Esophagus squamous epithelium (tissue), 5 donors: ENCODE results near the gene DCUN1D1. TPM values are rescaled to one million over a fixed set of nuclear protein-coding genes. Genes with fewer than 3 reads are reported as not detected.

Experiments
- DNase-seq: peaks from one replicate; lab custom pipeline; 2025; lab: John Stamatoyannopoulos, UW
- H3K27ac ChIP-seq, 4 donors: fragments of 200-600 bp; sonication (generic); one replicate each; pipeline ENCODE4 v1.5.1; 2016 to 2019; ENCODE audit warnings: mild to moderate bottlenecking in 1 of 4
- H3K27me3 ChIP-seq, 4 donors: fragments of 200-600 bp; sonication (generic); 1 replicate in 3 of 4; 2 replicates in 1 of 4; pipeline versions ENCODE4 v1.5.1 to v1.6.0; 2017 to 2021; ENCODE audit warnings: antibody characterized with exemption in 1 of 4
- H3K36me3 ChIP-seq, 3 donors: fragments of 200-600 bp; sonication (generic); one replicate each; pipeline ENCODE4 v1.5.1; 2016 to 2019
- H3K4me1 ChIP-seq, 3 donors: fragments of 200-600 bp; sonication (generic); one replicate each; pipeline ENCODE4 v1.5.1; 2017 to 2019
- H3K4me3 ChIP-seq, 4 donors: fragments of 200-600 bp; sonication (generic); 1 replicate in 3 of 4; 2 replicates in 1 of 4; pipeline ENCODE4 v1.5.1; 2016 to 2019; ENCODE audit warnings: mild to moderate bottlenecking in 2 of 4, moderate library complexity in 1 of 4
- H3K9me3 ChIP-seq, 3 donors: fragments of 200-600 bp; sonication (generic); one replicate each; pipeline ENCODE4 v1.5.1; 2016 to 2019
- CTCF ChIP-seq, 6 experiments: fragments of 450-650 bp in 4 of 6; fragments of 200-600 bp in 2 of 6; sonication (generic) in 2 of 6; IDR thresholded peaks; one replicate each; pipeline ENCODE4 v1.5.1; 2016 to 2019; ENCODE audit warnings: antibody characterized with exemption in 6 of 6, mild to moderate bottlenecking in 4 of 6, moderate library complexity in 4 of 6
- POLR2A ChIP-seq, 4 donors: fragments of 450-650 bp; IDR thresholded peaks; one replicate each; pipeline ENCODE4 v1.6.1; 2017; ENCODE audit warnings: antibody characterized with exemption in 4 of 4, mild to moderate bottlenecking in 4 of 4, moderate library complexity in 3 of 4
- WGBS, 2 donors: methylation state at CpG; one replicate each; pipeline ENCODE4 v1.1.5; 2018; 5-methylcytosine and 5-hydroxymethylcytosine counted together
- intact Hi-C: fragments of 100-400 bp; cut with DNase I; formaldehyde crosslinking; loops from one replicate; pipeline ENCODE4 v1.15.0; 2022
- total RNA-seq, 4 donors: library from RNA; depleted of rRNA; stranded (reverse); fragments of >200 nt; gene quantifications; one replicate each; pipeline ENCODE4 v1.1.0, GENCODE V29; 2016
- donor health status: DM: yes; HTN: yes; CAD: no.

The DCUN1D1 gene
- total RNA-seq, 4 donors from 2014 or later = 12.6 to 32.6 (median 25.4) TPM

- no peak for TF ChIP-seq POLR2A (IDR thresholded peaks at IDR 0.05)
- TF ChIP-seq CTCF (IDR thresholded peaks at IDR 0.05) = no peak
- Histone ChIP-seq H3K27me3 (no peaks in the 10 kb centered on the region), H3K4me3 (no peak overlapping the region), H3K4me1 (peaks cover 0 to under 1% (median 0%) of the 10 kb centered on the region in 3 donors), H3K9me3 (no peaks in the 10 kb centered on the region), H3K36me3 (peaks cover 0 to 68% (median 0%) of the 10 kb centered on the region in 3 donors), H3K27ac (no peak overlapping the region)
- 83 to 89% methylated on average over 9 of the region's 9 CpGs for WGBS, 2 donors
- DNase-seq = no peak
- intact Hi-C loops = no loop called here
Measured at GRCh38 chr3:182954553-182955235, 25.6 kb downstream of the DCUN1D1 start.

GRCh38 chr3:182949688-182950087 is 30.6 kb downstream of the DCUN1D1 start:
- no peak overlapping the region for H3K27ac ChIP-seq
- peaks cover 0 to 79% (median 3%) of the 10 kb centered on the region in 3 donors for H3K36me3 ChIP-seq
- DNase-seq = no peak
- 100% methylated on average over 1 of the region's 1 CpG for WGBS, 2 donors
- intact Hi-C loops = no loop called here
- no peaks in the 10 kb centered on the region for H3K27me3 ChIP-seq
- H3K4me3 ChIP-seq = no peak overlapping the region
- no peaks in the 10 kb centered on the region for H3K9me3 ChIP-seq
- TF ChIP-seq POLR2A (IDR thresholded peaks at IDR 0.05) (no peak), CTCF (IDR thresholded peaks at IDR 0.05) (no peak)
- H3K4me1 ChIP-seq = no peaks in the 10 kb centered on the region

GRCh38 chr3:182948305-182948704 is 32.0 kb downstream of the DCUN1D1 start:
- Histone ChIP-seq H3K4me3 (no peak overlapping the region), H3K27me3 (no peaks in the 10 kb centered on the region), H3K27ac (no peak overlapping the region), H3K36me3 (peaks cover 0 to 74% (median 3%) of the 10 kb centered on the region in 3 donors), H3K4me1 (no peaks in the 10 kb centered on the region), H3K9me3 (no peaks in the 10 kb centered on the region)
- no peak for TF ChIP-seq CTCF (IDR thresholded peaks at IDR 0.05)
- TF ChIP-seq POLR2A (IDR thresholded peaks at IDR 0.05) = no peak
- DNase-seq = no peak
- 89 to 92% methylated on average over 5 of the region's 5 CpGs for WGBS, 2 donors
- intact Hi-C loops = no loop called here

- no peaks in the 10 kb centered on the region for H3K27me3 ChIP-seq
- TF ChIP-seq POLR2A (IDR thresholded peaks at IDR 0.05) (no peak), CTCF (IDR thresholded peaks at IDR 0.05) (no peak)
- H3K9me3 ChIP-seq = no peaks in the 10 kb centered on the region
- no peak for DNase-seq
- H3K4me1 ChIP-seq = no peaks in the 10 kb centered on the region
- H3K27ac ChIP-seq = no peak overlapping the region
- intact Hi-C loops = no loop called here
- H3K4me3 ChIP-seq = no peak overlapping the region
- H3K36me3 ChIP-seq = peaks cover 0 to 69% (median 3%) of the 10 kb centered on the region in 3 donors
Measured at GRCh38 chr3:182947888-182948287, 32.5 kb downstream of the DCUN1D1 start.

GRCh38 chr3:182941719-182942118 is 38.6 kb downstream of the DCUN1D1 start:
- DNase-seq = no peak
- Histone ChIP-seq H3K27ac (no peak overlapping the region), H3K27me3 (no peaks in the 10 kb centered on the region), H3K4me1 (peaks cover 0 to 5% (median 0%) of the 10 kb centered on the region in 3 donors), H3K36me3 (peaks cover 0 to 31% (median under 1%) of the 10 kb centered on the region in 3 donors), H3K9me3 (no peaks in the 10 kb centered on the region), H3K4me3 (no peak overlapping the region)
- intact Hi-C loops = no loop called here
- 96 to 97% methylated on average over 3 of the region's 3 CpGs for WGBS, 2 donors
- TF ChIP-seq POLR2A (IDR thresholded peaks at IDR 0.05) = no peak
- no peak for TF ChIP-seq CTCF (IDR thresholded peaks at IDR 0.05)
